Nephron progenitor cell (in vitro differentiated cells): ENCODE data around the gene BAG3.
"Not testable (repeated sequence)": the region's sequence is repeated elsewhere in the genome, so short reads cannot be mapped to it uniquely, and the experiment has no call there.

ENCODE experiments used
- DNase-seq: peaks from one replicate; pipeline ENCODE4 v3.0.0; 2021
- H3K27ac Mint-ChIP-seq: 2 replicates; pipeline ENCODE4 v1.8.0; 2021; ENCODE audit warnings: mild to moderate bottlenecking, moderate library complexity, mixed read lengths
- H3K27me3 Mint-ChIP-seq: 2 replicates; pipeline ENCODE4 v1.8.0; 2021; ENCODE audit warnings: mild to moderate bottlenecking, low read depth, mixed read lengths; ENCODE audit not compliant: poor library complexity
- H3K36me3 Mint-ChIP-seq: 2 replicates; pipeline ENCODE4 v1.8.0; 2021; ENCODE audit warnings: low read depth, mixed read lengths
- H3K4me1 Mint-ChIP-seq: 2 replicates; pipeline ENCODE4 v1.8.0; 2021; ENCODE audit warnings: mixed read lengths
- H3K4me3 Mint-ChIP-seq: 2 replicates; pipeline ENCODE4 v1.8.0; 2021; ENCODE audit warnings: mild to moderate bottlenecking, moderate library complexity, mixed read lengths
- H3K9me3 Mint-ChIP-seq: 2 replicates; pipeline ENCODE4 v1.8.0; 2021; ENCODE audit warnings: mild to moderate bottlenecking, moderate library complexity, mixed read lengths
- CTCF ChIP-seq: fragments of 200-600 bp; sonication (generic); IDR thresholded peaks from 2 replicates; pipeline ENCODE4 v1.5.0; 2021; ENCODE audit warnings: antibody characterized with exemption

BAG3 gene

DNA sequence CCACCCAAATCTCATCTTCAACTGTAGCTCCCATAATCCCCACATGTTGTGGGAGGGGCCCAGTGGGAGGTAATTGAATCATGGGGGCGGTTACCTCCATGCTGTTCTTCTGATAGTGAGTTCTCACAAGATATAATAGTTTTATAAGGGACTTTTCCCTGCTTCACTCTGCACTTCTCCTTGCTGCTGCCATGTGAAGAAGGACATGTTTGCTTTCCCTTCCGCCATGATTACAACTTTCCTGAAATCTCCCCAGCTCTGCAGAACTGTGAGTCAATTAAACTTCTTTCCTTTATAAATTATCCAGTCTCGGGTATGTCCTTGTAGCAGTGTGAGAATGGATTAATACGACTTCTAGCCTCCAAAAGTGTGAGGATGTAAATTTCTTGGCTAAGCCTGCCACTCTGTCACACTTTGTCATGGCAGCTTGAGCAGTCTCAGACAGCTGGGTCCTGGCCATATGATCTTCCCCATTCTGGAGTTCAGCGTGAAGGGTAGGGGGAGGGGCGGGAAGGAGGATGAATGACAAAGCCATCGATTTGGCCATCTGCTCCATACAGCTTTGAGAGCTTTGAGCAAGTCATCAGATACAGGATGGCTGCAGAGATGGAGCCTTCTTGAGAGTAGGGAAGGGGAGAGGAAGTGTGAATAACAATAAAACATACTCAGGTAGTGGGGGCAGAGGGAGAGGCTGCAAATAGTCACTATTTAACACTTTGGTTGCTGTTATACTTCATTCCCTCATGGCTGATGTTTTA lies 55.5 kb downstream of the BAG3 start:
- Mint-ChIP-seq H3K4me3 (no peak overlapping the region), H3K27me3 (peaks cover 9% of the 10 kb centered on the region), H3K27ac (no peak overlapping the region)

DNA sequence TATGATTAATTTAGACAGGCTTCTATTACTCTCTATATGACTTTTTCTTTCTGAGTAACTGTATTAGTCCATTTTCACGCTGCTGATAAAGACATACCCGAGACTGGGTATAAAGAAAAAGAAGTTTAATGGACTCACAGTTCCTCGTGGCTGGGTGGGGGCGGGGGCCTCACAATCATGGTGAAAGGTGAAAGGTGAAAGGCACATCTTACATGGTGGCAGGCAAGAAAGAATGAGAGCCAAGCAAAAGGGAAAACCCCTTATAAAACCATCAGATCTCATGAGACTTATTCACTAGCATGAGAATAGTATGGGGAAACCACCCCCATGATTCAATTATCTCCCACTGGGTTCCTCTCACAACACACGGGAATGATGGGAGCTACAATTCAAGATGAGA lies 56.2 kb downstream of the BAG3 start:
- not testable (repeated sequence) for DNase-seq, H3K27me3 Mint-ChIP-seq, H3K4me3 Mint-ChIP-seq, H3K4me1 Mint-ChIP-seq, H3K27ac Mint-ChIP-seq
- Mint-ChIP-seq H3K9me3 (peaks cover 57% of the 10 kb centered on the region), H3K36me3 (peaks cover 26% of the 10 kb centered on the region)

More for the DNA sequence above, 55.5 kb downstream of the BAG3 start:
- H3K9me3 Mint-ChIP-seq = peaks cover 51% of the 10 kb centered on the region
- no peaks in the 10 kb centered on the region for H3K4me1 Mint-ChIP-seq
- peaks cover 26% of the 10 kb centered on the region for H3K36me3 Mint-ChIP-seq
- TF ChIP-seq CTCF = no peak
- DNase-seq = no peak

- peaks cover 17% of the 10 kb centered on the region for H3K4me1 Mint-ChIP-seq
- not testable (repeated sequence) for H3K27me3 Mint-ChIP-seq, H3K4me3 Mint-ChIP-seq, H3K27ac Mint-ChIP-seq, DNase-seq
- peaks cover 56% of the 10 kb centered on the region for H3K9me3 Mint-ChIP-seq
- H3K36me3 Mint-ChIP-seq = peaks cover 24% of the 10 kb centered on the region
Measured at GRCh38 chr10:119710935-119711334, 59.8 kb downstream of the BAG3 start.

GRCh38 chr10:119713744-119714483 lies 62.7 kb downstream of the BAG3 start:
- TF ChIP-seq CTCF = no peak
- H3K4me3 Mint-ChIP-seq = peak overlapping the region; percentile 29
- peaks cover 2% of the 10 kb centered on the region for H3K27me3 Mint-ChIP-seq
- peaks cover 4% of the 10 kb centered on the region for H3K36me3 Mint-ChIP-seq
- no peak for DNase-seq
- peaks cover 29% of the 10 kb centered on the region for H3K4me1 Mint-ChIP-seq
- peaks cover 34% of the 10 kb centered on the region for H3K9me3 Mint-ChIP-seq
- peak overlapping the region; percentile 96 for H3K27ac Mint-ChIP-seq

GRCh38 chr10:119714484-119714816 lies 63.3 kb downstream of the BAG3 start:
- no peak for TF ChIP-seq CTCF
- peaks cover 2% of the 10 kb centered on the region for H3K27me3 Mint-ChIP-seq
- no peak for DNase-seq
- H3K4me3 Mint-ChIP-seq = peak overlapping the region; percentile 29
- H3K27ac Mint-ChIP-seq = peak overlapping the region; percentile 96
- peaks cover 31% of the 10 kb centered on the region for H3K9me3 Mint-ChIP-seq
- peaks cover 29% of the 10 kb centered on the region for H3K4me1 Mint-ChIP-seq
- H3K36me3 Mint-ChIP-seq = peaks cover 4% of the 10 kb centered on the region

GRCh38 chr10:119715628-119716505 lies 64.7 kb downstream of the BAG3 start:
- H3K27me3 Mint-ChIP-seq = peaks cover 2% of the 10 kb centered on the region
- H3K36me3 Mint-ChIP-seq = peaks cover 17% of the 10 kb centered on the region
- H3K4me1 Mint-ChIP-seq = peaks cover 34% of the 10 kb centered on the region
- H3K27ac Mint-ChIP-seq = peak overlapping the region; percentile 93
- peaks cover 33% of the 10 kb centered on the region for H3K9me3 Mint-ChIP-seq
- no peak for TF ChIP-seq CTCF
- DNase-seq = no peak
- no peak overlapping the region for H3K4me3 Mint-ChIP-seq
